K562 (cell line): ENCODE data around the gene EFHB. TPM values are rescaled to one million over a fixed set of nuclear protein-coding genes. Genes with fewer than 3 reads are reported as not detected.

Experiments
- ATAC-seq: fragments of 200-7000 bp; cut with Tn5 transposase; 3 replicates; pipeline ENCODE4 v1.9.1; 2020; ENCODE audit warnings: moderate library complexity
- BruUV-seq: library from RNA; stranded (reverse); fragments of 400-500 nt; replicated peaks from 2 replicates; lab custom pipeline; 2021; lab: Mats Ljungman, UMichigan
- CTCF ChIA-PET: fragments of 300-600 bp; formaldehyde crosslinking; extraction: SDS; loops from one replicate; lab custom pipeline; 2021; ENCODE audit warnings: low intra/inter-chr PET ratio; lab: Yijun Ruan, JAX
- POLR2A ChIA-PET: fragments of 300-600, 350-650 bp; sonication (Branson Sonifier 250); formaldehyde crosslinking; extraction: SDS; loops from one replicate; lab custom pipeline; 2021; ENCODE audit warnings: antibody characterized with exemption, inconsistent platforms; lab: Yijun Ruan, JAX
- DNase-seq, 4 experiments: peaks; one replicate each; pipeline versions ENCODE4 v3.0.0 to v3.0.0-alpha.2; 2011 to 2018; ENCODE audit warnings: low spot score in 3 of 4, mixed read lengths in 3 of 4; ENCODE audit errors: extremely low read depth in 1 of 4
- FAIRE-seq: peaks from 2 replicates; lab custom pipeline; 2011; peaks lifted over from hg19 to GRCh38; lab: Jason Lieb, UNC
- H2AFZ ChIP-seq: 2 replicates; pipeline ENCODE4 v1.6.0; 2011; ENCODE audit warnings: low read depth, low read length, control low read depth, inconsistent platforms
- H3K27ac ChIP-seq: fragments of 200-600 bp; 3 replicates; pipeline ENCODE4 v1.8.0; 2011; ENCODE audit warnings: low read depth, mild to moderate bottlenecking, control low read depth, inconsistent platforms, low read length, moderate library complexity, mixed read lengths; ENCODE audit errors: extremely low read depth
- H3K27me3 ChIP-seq, 2 experiments: fragments of 300-600 bp in 1 of 2; 2 replicates in 1 of 2; 3 replicates in 1 of 2; pipeline versions ENCODE4 v1.6.0 to v1.8.0; 2011; ENCODE audit warnings: inconsistent platforms in 2 of 2, low read length in 2 of 2, mild to moderate bottlenecking in 1 of 2, mixed read lengths in 1 of 2, moderate library complexity in 1 of 2; ENCODE audit not compliant: control insufficient read depth in 2 of 2, insufficient read depth in 2 of 2
- H3K36me3 ChIP-seq: fragments of 300-600 bp; 3 replicates; pipeline ENCODE4 v1.8.0; 2011; ENCODE audit warnings: mild to moderate bottlenecking, low read length, inconsistent platforms; ENCODE audit not compliant: control insufficient read depth, insufficient read depth
- H3K4me1 ChIP-seq, 2 experiments: fragments of 200-600 bp in 1 of 2; replicated peaks in 1 of 2; 2 replicates in 1 of 2; 3 replicates in 1 of 2; pipeline versions ENCODE4 v1.5.1 to v1.8.0; 2011; ENCODE audit warnings: inconsistent platforms in 2 of 2, low read length in 2 of 2, mild to moderate bottlenecking in 1 of 2, mixed read lengths in 1 of 2, moderate library complexity in 1 of 2; ENCODE audit not compliant: control insufficient read depth in 2 of 2, insufficient read depth in 2 of 2
- H3K4me2 ChIP-seq: 2 replicates; pipeline ENCODE4 v1.6.1; 2011; ENCODE audit warnings: low read length, control low read depth, inconsistent platforms, mixed read lengths; ENCODE audit not compliant: insufficient read depth
- H3K4me3 ChIP-seq: fragments of 200-600 bp; sonication (generic), shearing (Covaris generic); 2 replicates; pipeline ENCODE4 v1.5.1; 2016; ENCODE audit warnings: control low read depth, inconsistent platforms
- H3K79me2 ChIP-seq: fragments of 200-600 bp; 3 replicates; pipeline ENCODE4 v1.8.0; 2011; ENCODE audit warnings: low read length, inconsistent platforms; ENCODE audit not compliant: control insufficient read depth, insufficient read depth
- H3K9ac ChIP-seq, 2 experiments: 2 replicates each; pipeline versions ENCODE4 v1.6.0 to v1.6.1; 2011; ENCODE audit warnings: low read depth in 2 of 2, low read length in 2 of 2, control low read depth in 1 of 2, inconsistent platforms in 1 of 2, mild to moderate bottlenecking in 1 of 2, mixed read lengths in 1 of 2; ENCODE audit not compliant: insufficient read depth in 1 of 2
- H3K9me1 ChIP-seq: one replicate; pipeline ENCODE4 v1.6.0; 2011; ENCODE audit warnings: inconsistent platforms, mild to moderate bottlenecking, low read length, moderate library complexity; ENCODE audit not compliant: control insufficient read depth, insufficient read depth
- H3K9me3 ChIP-seq: replicated peaks from 2 replicates; pipeline ENCODE4 v1.5.1; 2011; ENCODE audit warnings: low read depth, low read length, inconsistent platforms; ENCODE audit not compliant: control insufficient read depth, insufficient read depth
- H4K20me1 ChIP-seq: replicated peaks from 2 replicates; pipeline ENCODE4 v1.6.1; 2011; ENCODE audit warnings: low read length, inconsistent platforms, mixed read lengths; ENCODE audit not compliant: control insufficient read depth, insufficient read depth
- ETV6 ChIP-seq, 3 experiments: fragments of 150-350 bp in 1 of 3; sonication (generic) in 1 of 3; formaldehyde crosslinking in 1 of 3; IDR thresholded peaks; 2 replicates each; pipeline versions ENCODE4 v1.6.1 to v1.8.0; 2014 to 2022; ENCODE audit warnings: borderline replicate concordance in 2 of 3, low read depth in 2 of 3, antibody characterized with exemption in 1 of 3, low read length in 1 of 3, mild to moderate bottlenecking in 1 of 3, missing genetic modification reagents in 1 of 3
- HDAC8 ChIP-seq: fragments of 450-650 bp; IDR thresholded peaks from 2 replicates; pipeline ENCODE4 v1.6.1; 2016; ENCODE audit warnings: mild to moderate bottlenecking, missing genetic modification characterization, moderate library complexity, missing compliant biosample characterization
- NCOR1 ChIP-seq: fragments of 450-650 bp; IDR thresholded peaks from 2 replicates; pipeline ENCODE4 v1.6.1; 2016; ENCODE audit warnings: mild to moderate bottlenecking, moderate library complexity
- POU5F1 ChIP-seq: fragments of 150-350 bp; IDR thresholded peaks from 2 replicates; pipeline ENCODE4 v1.6.1; 2014; ENCODE audit warnings: borderline replicate concordance, low read length, low read depth, mild to moderate bottlenecking; ENCODE audit not compliant: partially characterized antibody
- TCFL5 ChIP-seq: fragments of 250-450 bp; sonication (Bioruptor Pico); conservative IDR thresholded peaks from 2 replicates; pipeline ENCODE4 v1.6.1; 2021; ENCODE audit warnings: mild to moderate bottlenecking, moderate library complexity, matching md5 sums
- ZNF24 ChIP-seq: fragments of 450-650 bp; IDR thresholded peaks from 2 replicates; pipeline ENCODE4 v1.6.1; 2016
- WGBS: fragments of 100-300 bp; shearing (Covaris generic); methylation state at CpG from one replicate; pipeline ENCODE4 v1.1.6; 2016; ENCODE audit warnings: low coverage, mixed read lengths; ENCODE audit not compliant: insufficient coverage; ENCODE audit errors: missing lambda C conversion rate; 5-methylcytosine and 5-hydroxymethylcytosine counted together
- in situ Hi-C: fragments of 300-500 bp; cut with MboI; formaldehyde crosslinking; loops from 4 replicates; pipeline ENCODE4 v1.15.0; 2018; ENCODE audit warnings: inconsistent platforms, mixed read lengths
- intact Hi-C: fragments of 100-400 bp; cut with micrococcal nuclease; formaldehyde crosslinking; loops from 2 replicates; pipeline ENCODE4 v1.14.2; 2022
- polyA plus RNA-seq, 8 experiments: library from polyadenylated mRNA; depleted of rRNA in 4 of 8; stranded (reverse) in 5 of 8; unstranded in 3 of 8; fragments of >200 nt; fragmentation: Nextera tagmentation in 2 of 8; fragmentation: Illumina TruSeq in 1 of 8; extraction: Ambion mirVana in 2 of 8; extraction: Trizol in 1 of 8; gene quantifications; 2 replicates each; pipeline versions ENCODE4 v1.2.1 to v1.2.3, GENCODE V29; 2011 to 2014; ENCODE audit warnings: inconsistent platforms in 1 of 8, missing spikeins in 1 of 8
- total RNA-seq, 7 experiments: library from RNA; depleted of rRNA in 6 of 7; stranded (reverse); fragments of >200 nt in 6 of 7; fragmentation: Illumina TruSeq in 2 of 7; extraction: Trizol in 2 of 7; gene quantifications; 2 replicates each; pipeline versions ENCODE4 v1.2.1 to v1.2.3, GENCODE V29; 2011 to 2021; ENCODE audit warnings: low replicate concordance in 1 of 7
- TF ChIP-seq, protein P1 (sequence below): fragments of 250-450 bp; sonication (Bioruptor Pico); IDR thresholded peaks from 2 replicates; pipeline ENCODE4 v1.5.0; 2022; ENCODE audit warnings: mild to moderate bottlenecking

EFHB gene
- total and polyA plus RNA-seq, 9 of the 15 experiments (the other 6 are each of a cell fraction or from before 2014, with no cell fraction given), result 1.5 to 4.0 (median 1.8) TPM

DNA sequence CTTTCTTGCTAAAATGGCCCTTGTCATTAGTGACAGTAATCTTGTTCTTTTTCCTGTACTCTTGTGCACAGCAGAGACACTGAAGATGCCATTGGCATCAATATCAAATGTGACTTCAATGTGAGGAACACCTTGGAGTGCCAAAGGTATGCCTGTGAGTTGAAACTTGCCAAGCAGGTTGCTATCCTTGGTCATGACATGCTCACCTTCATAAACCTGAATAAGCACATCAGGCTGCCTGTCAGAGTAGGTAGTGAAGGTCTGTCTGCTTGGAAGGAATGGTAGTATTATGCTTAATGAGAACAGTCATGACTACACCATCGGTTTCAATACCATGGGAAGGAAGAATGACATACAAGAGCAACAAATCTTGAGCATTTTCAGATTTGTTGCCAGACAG, 6.6 kb upstream of the EFHB start:
- Histone ChIP-seq H3K9ac (no peak overlapping the region), H3K4me2 (no peak overlapping the region), H3K36me3 (no peaks in the 10 kb centered on the region; the same call in 2 of the 3 replicates), H2AFZ (no peak overlapping the region), H4K20me1 (no peaks in the 10 kb centered on the region), H3K4me1 (peaks cover 2 to 20% of the 10 kb centered on the region in 2 experiments; a peak in 3 of 5 replicates), H3K4me3 (no peak overlapping the region), H3K9me1 (no peaks in the 10 kb centered on the region), H3K79me2 (peaks cover 4% of the 10 kb centered on the region; the same call in 2 of the 3 replicates), H3K27ac (no peak overlapping the region), H3K27me3 (no peaks in the 10 kb centered on the region), H3K9me3 (no peaks in the 10 kb centered on the region)
- intact Hi-C loops, result loop anchor here (10.0 kb wide), 1 partner anchor 384 kb away; no protein-coding TSS in a partner anchor
- POLR2A ChIA-PET, result no interaction called here
- in situ Hi-C loops, result no loop called here
- no peak for ATAC-seq
- CTCF ChIA-PET, result no interaction called here
- FAIRE-seq, result no peak
- TF ChIP-seq NCOR1 (no peak), POU5F1 (no peak), ZNF24 (no peak), ETV6 (IDR thresholded peaks at IDR 0.05; ENCODE audit: borderline replicate concordance in 1 of 2, low read depth in 2 of 2, low read length in 1 of 2) (no peak), ETV6 (CRISPR knock-in tag; IDR thresholded peaks at IDR 0.05; ENCODE audit: borderline replicate concordance) (no peak), TCFL5 (CRISPR knock-in tag) (no peak), HDAC8 (tag) (no peak)
- TF ChIP-seq, protein P1, sequence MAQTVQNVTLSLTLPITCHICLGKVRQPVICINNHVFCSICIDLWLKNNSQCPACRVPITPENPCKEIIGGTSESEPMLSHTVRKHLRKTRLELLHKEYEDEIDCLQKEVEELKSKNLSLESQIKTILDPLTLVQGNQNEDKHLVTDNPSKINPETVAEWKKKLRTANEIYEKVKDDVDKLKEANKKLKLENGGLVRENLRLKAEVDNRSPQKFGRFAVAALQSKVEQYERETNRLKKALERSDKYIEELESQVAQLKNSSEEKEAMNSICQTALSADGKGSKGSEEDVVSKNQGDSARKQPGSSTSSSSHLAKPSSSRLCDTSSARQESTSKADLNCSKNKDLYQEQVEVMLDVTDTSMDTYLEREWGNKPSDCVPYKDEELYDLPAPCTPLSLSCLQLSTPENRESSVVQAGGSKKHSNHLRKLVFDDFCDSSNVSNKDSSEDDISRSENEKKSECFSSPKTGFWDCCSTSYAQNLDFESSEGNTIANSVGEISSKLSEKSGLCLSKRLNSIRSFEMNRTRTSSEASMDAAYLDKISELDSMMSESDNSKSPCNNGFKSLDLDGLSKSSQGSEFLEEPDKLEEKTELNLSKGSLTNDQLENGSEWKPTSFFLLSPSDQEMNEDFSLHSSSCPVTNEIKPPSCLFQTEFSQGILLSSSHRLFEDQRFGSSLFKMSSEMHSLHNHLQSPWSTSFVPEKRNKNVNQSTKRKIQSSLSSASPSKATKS (CRISPR knock-in tag), result no peak
- BruUV-seq, result no TSS peak
- WGBS, result 5% methylated on average over 1 of the region's 1 CpG
- no peak for DNase-seq
